Stomach (tissue), 9 donors: ENCODE results near the gene XRCC2. TPM values are rescaled to one million over a fixed set of nuclear protein-coding genes. Genes with fewer than 3 reads are reported as not detected.

Source experiments
- DNase-seq, 2 donors: peaks; one replicate each; pipeline versions ENCODE4 v3.0.0 to v3.0.0-alpha.2; 2013 to 2019
- H3K27ac ChIP-seq, 5 donors: fragments of 200-600 bp in 4 of 5; sonication (generic) in 4 of 5; one replicate each; pipeline ENCODE4 v1.5.1; 2013 to 2019; ENCODE audit warnings: mild to moderate bottlenecking in 1 of 5, moderate library complexity in 1 of 5
- H3K27me3 ChIP-seq, 3 donors: fragments of 200-600 bp; sonication (generic); one replicate each; pipeline ENCODE4 v1.5.1; 2017 to 2019; ENCODE audit warnings: mixed run types in 1 of 3
- H3K36me3 ChIP-seq, 4 donors: fragments of 200-600 bp; sonication (generic); 1 replicate in 3 of 4; 2 replicates in 1 of 4; pipeline ENCODE4 v1.5.1; 2016 to 2019
- H3K4me1 ChIP-seq, 4 donors: fragments of 200-600 bp; sonication (generic); one replicate each; pipeline ENCODE4 v1.5.1; 2016 to 2019
- H3K4me3 ChIP-seq, 4 donors: fragments of 200-600 bp; sonication (generic) in 3 of 4; one replicate each; pipeline ENCODE4 v1.5.1; 2016 to 2019; ENCODE audit warnings: mild to moderate bottlenecking in 1 of 4
- H3K9me3 ChIP-seq, 4 donors: fragments of 200-600 bp; sonication (generic); one replicate each; pipeline ENCODE4 v1.5.1; 2016 to 2019
- EP300 ChIP-seq: sonication (generic); formaldehyde crosslinking; IDR thresholded peaks from one replicate; pipeline ENCODE4 v1.6.1; 2017; ENCODE audit warnings: antibody characterized with exemption
- POLR2A ChIP-seq, 4 donors: fragments of 450-650 bp; IDR thresholded peaks; one replicate each; pipeline ENCODE4 v1.6.1; 2016; ENCODE audit warnings: antibody characterized with exemption in 4 of 4, control low read depth in 2 of 4, mild to moderate bottlenecking in 1 of 4, moderate library complexity in 1 of 4
- POLR2AphosphoS5 ChIP-seq, 3 donors: sonication (generic); formaldehyde crosslinking; IDR thresholded peaks; one replicate each; pipeline ENCODE4 v1.6.1; 2016; ENCODE audit warnings: antibody characterized with exemption in 3 of 3
- WGBS, 5 donors: extraction: QIAGEN DNeasy Blood & Tissue Kit in 3 of 5; methylation state at CpG; one replicate each; pipeline versions ENCODE4 v1.1.5 to v1.1.7; 2013 to 2018; 5-methylcytosine and 5-hydroxymethylcytosine counted together
- intact Hi-C: fragments of 100-400 bp; cut with DNase I; formaldehyde crosslinking; loops from one replicate; pipeline ENCODE4 v1.15.1; 2023; ENCODE audit warnings: low total_unique reads
- polyA plus RNA-seq, 3 donors: library from polyadenylated mRNA; stranded (reverse); fragments of 200-250 nt; gene quantifications; one replicate each; pipeline ENCODE4 v1.2.3, GENCODE V29; 2013
- total RNA-seq, 5 donors: library from RNA; depleted of rRNA; stranded (reverse); fragments of >200 nt; gene quantifications; one replicate each; pipeline versions ENCODE4 v1.1.0 to v1.2.3, GENCODE V29; 2014 to 2016
- TF ChIP-seq, protein P1 (sequence below), 7 experiments: fragments of 450-650 bp in 4 of 7; fragments of 200-600 bp in 3 of 7; sonication (generic) in 3 of 7; IDR thresholded peaks; one replicate each; pipeline ENCODE4 v1.5.1; 2016 to 2019; ENCODE audit warnings: antibody characterized with exemption in 7 of 7, control low read depth in 2 of 7, mild to moderate bottlenecking in 1 of 7
- donor health status: healthy with polysubstance abuse.
- donor health status: Bipolar disorder and iron deficiency.
- donor health status: healthy.

XRCC2 gene
- total and polyA plus RNA-seq, 8 donors, result 0.46 to 10.1 (median 0.78) TPM

DNA sequence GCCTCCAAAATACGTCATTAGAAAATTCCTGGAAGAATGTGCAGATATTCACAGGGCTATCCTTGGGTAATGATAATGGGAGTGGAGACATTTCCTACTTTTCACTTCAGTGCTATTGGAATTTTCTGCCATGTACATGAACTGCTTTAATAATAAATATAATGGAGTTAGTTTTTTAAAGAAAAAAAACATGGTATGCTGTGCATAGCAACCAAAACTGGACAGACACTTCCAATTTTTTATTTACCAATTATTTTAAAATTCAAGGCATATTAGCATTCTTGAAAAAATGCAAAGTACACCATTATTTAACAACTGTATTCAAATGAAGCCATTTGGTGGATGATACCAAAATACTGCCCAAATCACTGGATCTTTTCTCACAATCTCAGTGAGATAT lies 3.3 kb downstream of the XRCC2 start:
- Histone ChIP-seq H3K9me3 (no peaks in the 10 kb centered on the region), H3K4me1 (peaks cover 0 to 20% (median 14%) of the 10 kb centered on the region in 4 donors)
- intact Hi-C loops, result no loop called here

DNA sequence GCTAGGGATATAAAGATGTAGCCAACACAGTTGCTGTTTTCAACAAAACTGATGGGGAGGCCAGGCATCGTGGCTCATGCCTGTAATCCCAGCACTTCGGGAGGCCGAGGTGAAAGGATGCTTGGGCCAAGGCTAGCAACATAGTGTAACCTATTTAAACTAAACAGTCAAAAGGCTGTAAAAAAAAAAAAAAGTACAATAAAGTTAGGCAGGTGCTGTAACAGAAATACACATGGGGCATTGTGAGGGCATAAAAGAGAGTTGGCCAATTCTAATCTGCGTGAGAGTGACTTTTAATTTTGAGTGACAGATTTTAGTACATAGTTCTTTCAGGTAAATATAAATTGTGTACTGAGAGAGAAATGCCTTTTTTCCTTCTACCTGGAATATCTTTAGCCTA lies 6.2 kb downstream of the XRCC2 start:
- WGBS, 5 donors, result 90 to 99% (median 96%) methylated on average over 4 of the region's 4 CpGs
- TF ChIP-seq, protein P1, sequence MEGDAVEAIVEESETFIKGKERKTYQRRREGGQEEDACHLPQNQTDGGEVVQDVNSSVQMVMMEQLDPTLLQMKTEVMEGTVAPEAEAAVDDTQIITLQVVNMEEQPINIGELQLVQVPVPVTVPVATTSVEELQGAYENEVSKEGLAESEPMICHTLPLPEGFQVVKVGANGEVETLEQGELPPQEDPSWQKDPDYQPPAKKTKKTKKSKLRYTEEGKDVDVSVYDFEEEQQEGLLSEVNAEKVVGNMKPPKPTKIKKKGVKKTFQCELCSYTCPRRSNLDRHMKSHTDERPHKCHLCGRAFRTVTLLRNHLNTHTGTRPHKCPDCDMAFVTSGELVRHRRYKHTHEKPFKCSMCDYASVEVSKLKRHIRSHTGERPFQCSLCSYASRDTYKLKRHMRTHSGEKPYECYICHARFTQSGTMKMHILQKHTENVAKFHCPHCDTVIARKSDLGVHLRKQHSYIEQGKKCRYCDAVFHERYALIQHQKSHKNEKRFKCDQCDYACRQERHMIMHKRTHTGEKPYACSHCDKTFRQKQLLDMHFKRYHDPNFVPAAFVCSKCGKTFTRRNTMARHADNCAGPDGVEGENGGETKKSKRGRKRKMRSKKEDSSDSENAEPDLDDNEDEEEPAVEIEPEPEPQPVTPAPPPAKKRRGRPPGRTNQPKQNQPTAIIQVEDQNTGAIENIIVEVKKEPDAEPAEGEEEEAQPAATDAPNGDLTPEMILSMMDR (IDR thresholded peaks at IDR 0.05), result no peak
- TF ChIP-seq POLR2AphosphoS5 (IDR thresholded peaks at IDR 0.05) (no peak), EP300 (no peak)
- H3K27me3 ChIP-seq, result no peaks in the 10 kb centered on the region
- H3K9me3 ChIP-seq, result no peaks in the 10 kb centered on the region
- peaks cover 0 to 5% (median 3%) of the 10 kb centered on the region in 4 donors for H3K4me1 ChIP-seq
- H3K27ac ChIP-seq, result no peak overlapping the region
- no peak overlapping the region for H3K4me3 ChIP-seq
- intact Hi-C loops, result no loop called here
- no peak for DNase-seq
- no peaks in the 10 kb centered on the region for H3K36me3 ChIP-seq

More for the DNA sequence above, 3.3 kb downstream of the XRCC2 start:
- Histone ChIP-seq H3K4me3 (no peak overlapping the region), H3K27ac (no peak overlapping the region), H3K27me3 (no peaks in the 10 kb centered on the region), H3K36me3 (no peaks in the 10 kb centered on the region)
- no peak for TF ChIP-seq POLR2A (IDR thresholded peaks at IDR 0.05)
- no peak for TF ChIP-seq EP300
- TF ChIP-seq, protein P1 (IDR thresholded peaks at IDR 0.05), result no peak
- TF ChIP-seq POLR2AphosphoS5 (IDR thresholded peaks at IDR 0.05), result no peak
- 83 to 93% (median 89%) methylated on average over 1 of the region's 1 CpG for WGBS, 5 donors
- no peak for DNase-seq

DNA sequence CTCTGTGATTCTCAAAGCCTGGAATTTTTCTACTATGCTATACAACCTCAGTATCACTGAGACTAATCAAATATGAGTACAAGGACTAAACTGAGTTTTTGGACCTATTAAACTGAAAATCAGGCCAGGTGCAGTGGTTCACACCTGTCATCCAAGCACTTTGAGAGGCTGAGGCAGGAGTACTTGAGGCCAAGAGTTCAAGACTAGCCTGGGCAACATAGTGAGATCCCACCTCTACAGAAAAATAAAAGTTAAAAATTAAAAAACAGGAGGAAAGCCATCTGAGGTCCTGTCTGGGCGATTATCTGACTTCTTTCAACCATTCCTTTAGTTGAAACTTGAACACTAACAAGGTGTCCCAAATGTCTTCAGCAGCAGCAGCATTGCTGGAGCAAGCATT lies 7.0 kb downstream of the XRCC2 start:
- intact Hi-C loops, result no loop called here
- H3K36me3 ChIP-seq, result no peaks in the 10 kb centered on the region
- no peak overlapping the region for H3K4me3 ChIP-seq
- no peak overlapping the region for H3K27ac ChIP-seq
- TF ChIP-seq POLR2AphosphoS5 (IDR thresholded peaks at IDR 0.05) (no peak), EP300 (no peak), POLR2A (IDR thresholded peaks at IDR 0.05) (no peak)
- TF ChIP-seq, protein P1 (IDR thresholded peaks at IDR 0.05), result no peak
- 85 to 100% (median 100%) methylated on average over 1 of the region's 1 CpG for WGBS, 5 donors
- H3K27me3 ChIP-seq, result no peaks in the 10 kb centered on the region
- no peaks in the 10 kb centered on the region for H3K9me3 ChIP-seq
- peaks cover 0 to 12% (median 5%) of the 10 kb centered on the region in 4 donors for H3K4me1 ChIP-seq
- DNase-seq, result no peak

DNA sequence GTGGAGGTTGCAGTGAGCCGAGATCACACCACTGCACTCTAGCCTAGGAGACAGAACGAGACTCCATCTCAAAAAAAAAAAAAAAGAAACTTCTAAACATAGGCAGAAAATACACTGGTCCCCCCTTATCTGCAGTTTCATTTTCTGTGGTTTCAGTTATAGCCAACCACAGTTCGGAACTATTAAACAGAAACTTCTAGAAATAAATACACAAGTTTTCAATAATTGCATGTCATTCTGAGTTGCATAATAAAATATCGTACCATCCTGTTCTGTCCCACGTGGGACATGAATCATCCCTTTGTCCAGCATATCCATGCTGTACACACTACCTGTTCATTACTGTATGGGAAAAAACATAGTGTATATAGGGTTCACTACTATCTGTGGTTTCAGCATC lies 8.0 kb downstream of the XRCC2 start:
- no peak overlapping the region for H3K4me3 ChIP-seq
- peaks cover 0 to 13% (median 5%) of the 10 kb centered on the region in 4 donors for H3K4me1 ChIP-seq
- no peaks in the 10 kb centered on the region for H3K27me3 ChIP-seq
- DNase-seq, result no peak
- H3K27ac ChIP-seq, result no peak overlapping the region
- H3K9me3 ChIP-seq, result no peaks in the 10 kb centered on the region
- intact Hi-C loops, result no loop called here
- TF ChIP-seq EP300 (no peak), POLR2AphosphoS5 (IDR thresholded peaks at IDR 0.05) (no peak)
- 72 to 87% (median 82%) methylated on average over 5 of the region's 5 CpGs for WGBS, 5 donors
- H3K36me3 ChIP-seq, result no peaks in the 10 kb centered on the region

DNA sequence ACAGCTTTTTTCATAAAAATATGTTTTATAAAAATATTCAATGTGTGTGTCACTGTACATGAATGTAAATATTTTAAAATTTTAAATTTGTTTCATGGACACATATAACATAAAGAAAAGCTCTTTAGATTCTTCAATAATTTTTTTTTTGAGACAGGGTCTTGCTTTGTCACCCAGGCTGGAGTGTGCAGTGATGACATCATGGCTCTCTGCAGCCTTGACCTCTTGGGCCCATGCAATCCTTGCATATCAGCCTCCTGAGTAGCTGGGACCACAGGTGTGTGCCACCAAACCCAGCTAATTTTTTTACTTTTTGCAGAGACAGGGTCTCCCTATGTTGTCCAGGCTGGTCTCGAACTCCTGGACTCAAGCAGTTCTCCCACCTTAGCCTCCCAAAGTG lies 9.9 kb downstream of the XRCC2 start:
- WGBS, 5 donors, result 91 to 100% (median 98%) methylated on average over 1 of the region's 1 CpG
- no peaks in the 10 kb centered on the region for H3K27me3 ChIP-seq
- no peak overlapping the region for H3K27ac ChIP-seq
- DNase-seq, result no peak
- no peaks in the 10 kb centered on the region for H3K36me3 ChIP-seq
- H3K9me3 ChIP-seq, result no peaks in the 10 kb centered on the region
- TF ChIP-seq POLR2A (IDR thresholded peaks at IDR 0.05) (no peak), POLR2AphosphoS5 (IDR thresholded peaks at IDR 0.05) (no peak), EP300 (no peak)
- TF ChIP-seq, protein P1 (IDR thresholded peaks at IDR 0.05), result no peak
- H3K4me3 ChIP-seq, result no peak overlapping the region
- peaks cover 0 to 13% (median 5%) of the 10 kb centered on the region in 4 donors for H3K4me1 ChIP-seq
- intact Hi-C loops, result no loop called here
